ENCODE measurements around the gene ELANE. TPM values are rescaled to one million over a fixed set of nuclear protein-coding genes. Genes with fewer than 3 reads are reported as not detected.
"Not testable (repeated sequence)": the region's sequence is repeated elsewhere in the genome, so short reads cannot be mapped to it uniquely, and the experiment has no call there.

Gene ELANE
- total RNA-seq, 1 donor from 2014 or later = not detected

GRCh38 chr19:813219-814151 lies 38.6 kb upstream of the ELANE start:
- DNase-seq (ENCODE audit: extremely low read depth, low read depth, low spot score) = no peak

GRCh38 chr19:814152-815078 lies 37.7 kb upstream of the ELANE start:
- no peak for DNase-seq (ENCODE audit: extremely low read depth, low read depth, low spot score)

GRCh38 chr19:815079-815774 lies 36.9 kb upstream of the ELANE start:
- DNase-seq (ENCODE audit: extremely low read depth, low read depth, low spot score) = no peak

DNA sequence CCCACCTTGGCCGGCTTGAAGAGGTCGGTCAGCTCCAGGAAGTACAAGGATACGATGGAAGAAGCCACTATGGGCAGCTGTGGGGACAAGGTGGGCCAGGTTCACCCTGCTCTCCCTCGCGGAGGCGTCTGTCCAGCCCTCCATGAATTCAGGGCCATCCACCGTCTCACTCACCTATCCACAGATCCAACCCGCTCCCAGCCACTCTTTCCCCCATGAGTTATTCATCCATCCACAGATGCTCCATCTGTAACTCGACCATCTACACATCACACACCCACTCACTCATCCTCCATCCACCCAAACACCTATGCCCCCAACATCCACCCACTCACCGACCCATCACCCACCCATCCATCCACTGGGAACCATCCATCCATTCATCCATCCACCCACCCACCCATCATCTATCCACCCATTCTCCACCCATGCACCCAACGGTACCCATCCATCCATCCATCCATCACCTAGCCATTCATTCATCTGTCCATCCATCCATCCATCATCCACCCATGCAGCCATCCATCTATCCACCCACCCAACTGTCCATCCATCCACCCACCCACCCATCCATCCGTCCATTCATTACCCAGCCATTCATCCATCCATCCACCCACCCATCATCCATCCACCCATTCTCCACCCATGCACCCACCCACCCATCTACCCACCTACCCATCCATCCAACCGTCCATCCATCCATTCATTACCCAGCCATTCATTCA lies 36.2 kb upstream of the ELANE start:
- no peak for DNase-seq (ENCODE audit: extremely low read depth, low read depth, low spot score)

GRCh38 chr19:816500-816857 lies 35.6 kb upstream of the ELANE start:
- DNase-seq (ENCODE audit: extremely low read depth, low read depth, low spot score) = no peak

DNA sequence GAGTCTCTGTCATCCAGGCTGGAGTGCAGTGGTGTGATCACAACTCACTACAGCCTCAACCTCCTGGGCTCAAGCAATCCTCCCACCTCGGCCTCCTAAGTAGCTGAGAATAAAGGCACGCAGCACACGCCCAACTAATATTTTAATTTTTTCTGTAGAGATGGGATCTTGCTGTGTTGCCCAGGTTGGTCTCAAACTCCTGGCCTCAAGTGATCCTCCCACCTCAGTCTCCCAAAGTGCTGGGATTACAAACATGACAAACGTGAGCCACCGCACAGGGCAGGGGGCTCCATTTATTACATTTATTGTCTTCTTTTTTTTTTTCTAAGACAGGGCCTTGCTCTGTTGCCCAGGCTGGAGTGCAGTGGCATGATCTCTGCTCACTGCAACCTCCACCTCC lies 31.9 kb upstream of the ELANE start:
- not testable (repeated sequence) for DNase-seq (ENCODE audit: extremely low read depth, low read depth, low spot score)

DNA sequence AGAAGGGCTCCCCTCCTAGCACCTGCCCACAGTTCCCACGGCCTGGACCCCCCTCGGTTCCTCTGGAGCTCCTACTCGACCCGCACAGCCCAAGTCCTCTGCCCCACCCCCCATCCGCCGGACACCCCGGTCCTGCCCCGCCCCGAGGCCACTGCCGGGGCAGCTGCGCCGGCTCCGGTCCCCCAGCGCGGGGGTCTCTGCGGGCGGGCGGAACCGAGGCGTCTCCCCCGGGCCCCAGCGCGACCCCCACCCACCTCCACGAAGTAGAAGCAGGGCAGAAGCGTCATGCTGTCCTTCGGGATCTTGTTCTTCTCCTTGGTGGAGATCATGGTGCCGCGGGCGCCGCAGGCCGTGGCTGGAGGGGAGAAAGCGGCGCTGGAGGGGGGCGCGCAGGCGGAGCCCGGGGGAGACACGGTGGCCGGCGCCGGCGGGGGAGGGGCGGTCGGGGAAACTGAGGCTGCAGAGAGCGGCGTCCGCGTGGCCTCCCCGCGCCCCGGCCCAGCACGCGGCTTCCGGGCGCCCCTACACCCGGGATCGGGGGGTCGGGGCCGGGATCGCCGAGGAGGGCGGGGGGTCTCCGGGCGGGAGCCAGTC lies 30.8 kb upstream of the ELANE start:
- no peak for DNase-seq (ENCODE audit: extremely low read depth, low read depth, low spot score)

- no peak for DNase-seq (ENCODE audit: extremely low read depth, low read depth, low spot score)
Measured at GRCh38 chr19:821825-822503, 30.1 kb upstream of the ELANE start, which contains the start of gene PLPPR3. Gene PLPPR3, minus strand, starts transcription at chr19:821955. Its CDS starts 396 bp downstream, at chr19:821559.

DNA sequence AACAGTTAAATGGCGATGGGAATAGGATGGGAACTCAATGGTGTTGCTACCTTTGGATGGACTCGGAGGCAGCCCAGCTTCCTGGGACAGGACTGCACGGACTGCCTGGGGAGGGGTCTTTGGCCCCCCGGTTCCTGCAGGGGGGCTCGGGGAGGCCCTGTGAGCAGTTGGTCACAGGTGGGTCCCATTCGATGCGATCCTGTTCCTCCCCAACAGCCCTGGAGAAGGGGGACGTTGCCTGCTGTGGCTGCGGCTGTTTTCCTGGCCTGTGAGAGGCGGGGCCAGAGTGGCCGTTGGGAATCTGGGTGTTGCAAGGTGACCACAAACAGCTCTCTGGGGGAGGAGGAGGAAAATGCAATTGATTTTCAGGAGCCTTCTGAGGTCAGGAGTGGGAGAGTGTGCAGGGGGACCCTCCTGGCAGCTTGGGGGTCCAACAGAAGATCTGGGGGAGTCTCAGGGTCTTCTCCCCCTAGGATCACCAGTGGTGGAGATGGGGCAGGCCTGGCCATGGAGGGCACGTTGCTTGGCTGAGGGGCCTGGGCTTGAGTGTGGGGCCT lies 28.5 kb upstream of the ELANE start:
- DNase-seq (ENCODE audit: extremely low read depth, low read depth, low spot score) = no peak

GRCh38 chr19:824885-825284 lies 27.2 kb upstream of the ELANE start:
- DNase-seq (ENCODE audit: extremely low read depth, low read depth, low spot score) = no peak

- no peak for DNase-seq (ENCODE audit: extremely low read depth, low read depth, low spot score)
Measured at GRCh38 chr19:825897-826644, 26.0 kb upstream of the ELANE start.

- DNase-seq (ENCODE audit: extremely low read depth, low read depth, low spot score) = no peak
Measured at GRCh38 chr19:827314-827709, 24.8 kb upstream of the ELANE start.

DNA sequence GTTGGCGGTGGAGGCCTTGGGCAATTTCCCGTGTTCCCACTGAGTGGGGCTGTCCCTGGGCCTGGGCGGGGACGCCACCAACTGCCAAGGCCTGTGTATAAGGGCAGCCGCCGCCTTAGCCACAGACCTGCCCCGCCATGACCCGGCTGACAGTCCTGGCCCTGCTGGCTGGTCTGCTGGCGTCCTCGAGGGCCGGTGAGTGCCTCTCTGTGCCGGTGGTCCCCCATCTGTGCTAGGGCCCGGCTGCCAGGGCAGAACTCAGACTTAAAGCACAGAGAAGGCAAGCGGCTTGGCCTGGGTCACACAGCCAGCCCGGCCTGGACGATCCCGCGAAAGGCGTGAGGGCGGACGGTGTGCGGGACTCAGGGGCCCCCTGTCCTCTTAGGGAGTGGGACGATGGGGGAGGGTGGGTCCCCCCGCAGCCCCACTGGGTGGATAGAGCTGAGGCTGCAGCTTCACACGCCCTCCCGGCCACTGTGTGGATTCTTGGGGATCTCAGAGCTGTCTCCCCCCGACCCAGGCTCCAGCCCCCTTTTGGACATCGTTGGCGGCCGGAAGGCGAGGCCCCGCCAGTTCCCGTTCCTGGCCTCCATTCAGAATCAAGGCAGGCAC lies 24.3 kb upstream of the ELANE start, which contains the start of gene AZU1:
AZU1 (plus strand) TSS at position 128 of the 612 bp plus-strand sequence; CDS start at position 138, 10 bp downstream.
- DNase-seq (ENCODE audit: extremely low read depth, low read depth, low spot score) = no peak

- no peak for DNase-seq (ENCODE audit: extremely low read depth, low read depth, low spot score)
Measured at GRCh38 chr19:829129-829758, 22.9 kb upstream of the ELANE start.

DNA sequence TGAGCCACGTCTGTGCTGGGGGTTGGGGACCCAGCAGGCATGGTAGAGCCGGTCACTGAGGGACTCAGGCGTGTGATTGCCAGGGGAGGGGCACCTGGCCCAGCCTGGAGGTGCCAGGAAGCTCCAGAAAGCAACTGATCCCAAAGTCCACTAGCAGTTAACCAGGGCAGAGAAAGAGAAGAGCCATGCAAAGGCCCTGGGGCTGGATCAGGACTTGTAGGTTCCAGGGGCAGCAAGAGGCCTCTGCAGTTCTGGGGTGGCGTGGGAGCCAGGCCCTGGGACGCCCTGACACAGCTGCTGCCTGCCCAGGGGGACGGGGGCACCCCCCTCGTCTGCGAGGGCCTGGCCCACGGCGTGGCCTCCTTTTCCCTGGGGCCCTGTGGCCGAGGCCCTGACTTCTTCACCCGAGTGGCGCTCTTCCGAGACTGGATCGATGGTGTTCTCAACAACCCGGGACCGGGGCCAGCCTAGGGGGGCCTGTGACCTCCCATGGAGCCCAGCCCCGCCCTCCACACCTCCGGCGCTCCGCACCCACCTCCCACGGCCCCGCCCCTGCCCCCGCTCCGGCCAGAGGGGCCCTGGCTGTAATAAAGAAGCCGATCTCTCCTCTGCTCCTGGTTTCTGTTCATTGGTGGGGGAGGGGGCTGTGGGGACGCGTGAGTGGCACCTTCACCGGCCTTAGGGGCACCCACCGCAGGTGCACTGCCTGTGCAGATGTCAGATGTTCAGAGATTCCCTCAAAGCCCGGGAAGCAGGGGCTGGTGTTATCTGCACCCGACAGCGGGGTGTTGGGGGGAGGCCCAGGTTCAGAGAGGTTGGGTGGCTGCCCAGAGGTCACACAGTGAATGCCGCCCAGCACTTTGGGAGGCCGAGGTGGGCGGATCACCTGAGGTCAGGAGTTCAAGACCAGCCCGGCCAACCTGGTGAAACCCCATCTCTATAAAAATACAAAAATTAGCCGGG lies 20.4 kb upstream of the ELANE start:
- DNase-seq (ENCODE audit: extremely low read depth, low read depth, low spot score) = no peak

- DNase-seq (ENCODE audit: extremely low read depth, low read depth, low spot score) = no peak
Measured at GRCh38 chr19:834216-834615, 17.9 kb upstream of the ELANE start.
